SK-N-DZ (cell line): Measurements from ENCODE around the gene TTLL6.

Experiments used
- DNase-seq: peaks from one replicate; pipeline ENCODE4 v3.0.0-alpha.2; 2015; ENCODE audit warnings: low spot score

The TTLL6 gene

GRCh38 chr17:48738803-48739526, 78.1 kb downstream of the TTLL6 start:
- no peak for DNase-seq

GRCh38 chr17:48738424-48738802, 78.6 kb downstream of the TTLL6 start:
- no peak for DNase-seq

DNA sequence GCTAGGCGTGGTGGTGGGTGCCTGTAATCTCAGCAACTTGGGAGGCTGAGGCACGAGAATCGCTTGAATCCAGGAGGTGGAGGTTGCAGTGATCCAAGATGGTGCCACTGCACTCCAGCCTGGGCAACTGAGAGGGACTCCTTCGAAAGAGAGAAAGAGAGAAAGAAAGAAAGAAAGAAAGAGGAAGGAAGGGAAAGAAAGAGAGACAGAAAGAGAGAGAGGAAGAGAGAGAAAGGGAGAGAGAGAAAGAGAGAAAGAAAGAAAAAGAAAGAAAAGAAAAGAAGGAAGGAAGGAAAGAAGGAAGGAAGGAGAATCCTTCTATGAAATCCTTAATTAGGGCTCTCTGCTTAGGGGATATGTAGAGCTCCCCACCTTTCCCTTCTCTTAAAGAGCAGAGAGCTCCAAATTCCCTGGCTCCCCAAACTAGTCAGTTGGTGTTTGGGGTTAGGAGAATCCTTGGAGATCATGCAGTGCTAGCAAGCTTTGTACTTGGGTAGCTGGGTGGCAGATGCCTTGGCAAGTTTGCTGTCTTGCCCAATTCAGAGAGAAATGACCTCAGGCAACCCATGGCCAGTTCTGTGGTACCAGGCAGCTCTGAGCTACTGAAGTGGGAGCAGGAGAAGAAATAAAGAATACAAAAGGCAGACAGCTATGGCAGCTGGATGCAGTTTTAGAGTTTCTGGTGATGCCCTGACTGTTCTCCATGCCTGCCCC, 79.5 kb downstream of the TTLL6 start:
- DNase-seq = no peak

- DNase-seq = no peak
These were observed 82.0 kb downstream of the TTLL6 start for GRCh38 chr17:48735062-48735351.

DNA sequence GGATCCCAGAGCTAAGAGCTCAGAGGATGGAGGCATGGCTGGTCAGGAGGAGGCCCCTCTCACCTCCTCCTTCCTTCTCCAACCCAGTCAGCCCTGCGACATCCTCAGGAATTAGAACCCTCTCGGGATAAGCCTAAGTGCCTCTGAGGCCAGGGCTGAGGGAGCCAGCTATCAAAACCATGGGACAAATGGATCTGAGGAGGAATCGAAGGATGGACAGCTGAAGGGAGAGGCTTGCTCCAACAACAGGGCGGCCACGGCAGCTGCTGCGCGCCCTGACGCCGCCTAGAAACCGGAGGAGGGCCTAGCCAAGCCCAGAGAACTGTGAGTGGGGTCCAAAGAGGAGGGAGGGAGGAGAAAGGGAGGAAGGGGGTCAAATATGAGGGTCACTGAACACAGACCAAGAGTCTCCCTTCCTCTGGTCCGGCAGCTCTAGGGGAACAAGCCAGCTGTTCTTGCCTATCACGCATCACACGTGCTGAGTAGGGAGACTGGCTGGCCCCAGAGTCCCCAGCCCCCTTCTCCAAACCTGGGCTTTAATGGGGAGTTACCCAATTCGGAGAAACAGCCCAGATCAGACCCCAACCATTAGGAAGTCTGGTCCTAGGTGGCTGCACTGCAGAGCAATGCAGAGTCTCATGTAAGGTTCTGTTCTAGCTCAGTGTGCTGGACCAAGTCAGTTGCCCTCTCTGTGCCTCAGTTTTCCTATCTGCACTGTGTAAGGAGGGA, 82.5 kb downstream of the TTLL6 start:
- no peak for DNase-seq

DNA sequence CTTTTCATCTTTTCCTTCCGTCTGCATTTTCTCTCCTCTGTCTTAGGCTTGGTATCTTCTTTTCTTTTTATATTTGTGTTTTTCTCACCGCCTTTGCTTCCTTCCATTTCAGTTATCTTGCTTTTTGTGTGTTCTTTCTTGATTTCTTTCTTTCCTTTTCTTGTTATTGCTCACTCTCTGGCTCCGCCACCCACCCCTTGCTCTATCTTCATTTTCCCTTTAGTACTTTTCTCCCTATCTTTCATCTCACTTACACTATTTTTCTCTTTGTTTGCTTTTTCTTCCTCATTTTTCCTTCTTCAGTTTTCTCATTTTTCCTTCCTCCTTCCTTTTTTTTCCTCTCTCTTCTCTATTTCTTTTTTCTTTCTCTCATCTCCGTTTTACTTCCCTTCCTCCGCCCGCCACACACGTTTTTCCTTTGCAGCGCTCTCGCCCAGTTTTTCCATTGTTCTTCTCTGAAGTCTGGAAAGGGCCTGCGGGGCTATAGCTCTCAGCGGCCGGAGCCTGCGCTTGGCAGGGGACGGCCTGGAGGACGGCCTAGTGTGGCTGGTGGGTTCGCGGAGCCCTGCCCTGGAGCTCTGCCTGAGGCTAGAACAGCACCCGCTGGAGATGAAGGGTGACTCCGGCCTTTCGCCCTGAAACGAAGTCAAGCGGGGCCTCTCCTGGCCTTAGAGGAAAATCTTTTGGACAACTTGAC, 83.2 kb downstream of the TTLL6 start:
- DNase-seq = no peak

GRCh38 chr17:48732688-48733629, 84.1 kb downstream of the TTLL6 start:
- no peak for DNase-seq

- DNase-seq = no peak
These were observed 85.7 kb downstream of the TTLL6 start for GRCh38 chr17:48731355-48731754.

DNA sequence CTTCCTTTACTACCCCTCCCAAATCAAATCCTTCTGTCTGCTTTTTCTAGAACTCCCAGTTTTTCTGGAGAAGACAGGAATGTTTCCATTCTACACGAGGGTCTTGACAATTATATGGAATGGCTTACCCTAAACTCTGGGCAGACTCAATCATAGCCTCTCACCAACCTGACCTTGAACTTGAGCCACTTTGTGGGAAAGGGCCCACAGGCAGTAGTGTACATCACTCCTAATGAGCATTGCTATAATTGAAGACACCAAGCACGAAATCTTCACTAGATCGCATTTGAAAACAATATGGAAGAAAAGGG, 86.8 kb downstream of the TTLL6 start:
- no peak for DNase-seq

DNA sequence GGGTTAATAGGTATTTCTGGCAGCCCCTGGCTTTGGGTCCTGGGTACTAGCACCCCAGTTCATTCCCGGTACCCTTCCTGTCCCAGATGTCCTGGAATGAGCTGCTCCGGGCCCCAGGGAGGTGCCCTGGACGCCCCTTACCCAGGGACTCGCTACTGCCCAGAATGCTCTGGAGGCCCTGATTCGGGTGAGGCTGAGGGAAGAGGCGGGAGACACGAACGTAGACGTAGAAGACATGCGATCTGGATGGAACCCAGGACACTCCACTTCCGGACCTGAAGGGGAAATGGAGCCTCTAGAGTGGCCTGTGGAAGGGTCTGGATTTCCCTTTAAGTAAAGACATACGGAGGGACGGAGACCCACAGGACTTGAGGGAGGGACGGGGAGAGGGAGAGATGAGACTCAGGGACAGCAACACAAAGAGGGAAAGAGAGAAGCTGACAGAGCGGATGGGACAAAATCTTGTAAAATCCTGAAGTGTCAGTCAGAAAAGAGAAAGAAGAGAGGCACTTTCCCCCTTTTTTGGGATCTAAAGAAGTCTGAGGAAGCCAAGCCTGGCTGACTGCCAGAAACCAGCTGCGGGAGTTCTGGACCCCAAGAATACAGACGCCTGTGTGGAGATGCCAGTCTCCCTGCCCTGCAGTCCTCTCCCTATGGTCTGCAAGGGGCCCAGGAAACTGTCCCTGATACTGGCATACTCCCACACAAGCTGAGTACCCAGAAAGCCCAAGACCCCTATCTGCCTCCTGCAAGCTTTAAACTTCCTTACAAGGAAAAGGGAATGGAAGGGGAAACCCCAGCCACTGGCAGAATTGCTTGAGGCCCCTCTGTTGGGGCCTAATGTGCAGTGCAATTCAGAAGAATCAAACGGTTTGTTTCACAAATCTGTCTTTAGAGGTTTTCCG, 87.4 kb downstream of the TTLL6 start:
- DNase-seq = no peak

GRCh38 chr17:48728232-48729231, 88.5 kb downstream of the TTLL6 start, which contains the start of gene HOXB13:
TSS of gene HOXB13 (minus strand) at chr17:48728750. CDS start at chr17:48728593, 157 bp downstream.
- DNase-seq = peak; percentile 37

DNA sequence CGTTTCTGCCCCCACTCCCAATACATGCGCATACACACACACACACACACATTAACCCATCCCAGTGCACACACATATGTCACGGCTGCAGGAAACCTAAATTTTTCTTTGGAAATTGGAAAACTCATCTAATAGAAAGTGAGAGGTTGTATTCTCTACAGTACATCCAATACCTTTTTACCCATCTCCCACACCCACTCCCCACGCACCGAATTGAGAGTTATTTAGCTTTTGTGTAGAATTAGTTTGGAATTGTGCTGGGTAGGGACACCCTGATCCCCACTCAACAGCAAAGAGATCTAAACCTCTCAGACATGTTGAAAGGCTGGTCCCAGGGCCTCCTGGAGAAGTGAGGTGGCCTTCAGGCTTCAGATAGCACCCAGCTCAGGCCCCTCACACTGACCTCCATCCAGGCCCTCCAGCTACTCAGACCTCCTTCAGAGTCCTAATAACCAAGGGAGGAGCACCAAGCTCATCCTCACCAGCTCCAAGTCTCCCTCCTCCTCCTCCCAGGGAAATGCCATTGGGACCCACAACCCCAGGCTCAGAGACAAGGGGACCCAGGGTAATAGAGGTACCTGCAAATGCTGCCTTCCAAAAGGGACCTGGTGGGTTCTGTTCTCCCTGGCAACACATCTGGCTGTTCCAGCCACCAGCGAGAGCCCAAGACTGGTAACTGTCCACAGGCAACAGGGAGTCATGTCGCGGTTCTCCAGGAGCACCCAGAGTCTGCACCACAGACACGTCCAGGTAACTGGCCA, 89.4 kb downstream of the TTLL6 start:
- DNase-seq = no peak

DNA sequence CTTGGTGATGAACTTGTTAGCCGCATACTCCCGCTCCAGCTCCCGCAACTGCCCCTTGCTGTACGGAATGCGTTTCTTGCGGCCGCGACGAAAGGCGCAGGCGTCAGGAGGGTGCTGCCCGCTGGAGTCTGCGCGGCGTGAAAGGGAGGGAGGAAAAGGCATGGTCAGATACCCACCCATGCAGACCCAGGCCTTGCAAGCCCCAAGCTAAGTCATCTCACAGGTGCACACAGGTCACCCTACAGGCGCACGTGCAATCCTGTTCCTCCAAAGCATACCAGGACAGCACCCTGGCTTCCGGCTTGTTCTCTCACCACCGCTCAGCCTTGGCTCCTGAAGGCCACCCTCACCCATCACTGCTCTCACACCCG, 90.1 kb downstream of the TTLL6 start:
- DNase-seq = no peak

GRCh38 chr17:48726114-48726915, 90.7 kb downstream of the TTLL6 start:
- DNase-seq = no peak

DNA sequence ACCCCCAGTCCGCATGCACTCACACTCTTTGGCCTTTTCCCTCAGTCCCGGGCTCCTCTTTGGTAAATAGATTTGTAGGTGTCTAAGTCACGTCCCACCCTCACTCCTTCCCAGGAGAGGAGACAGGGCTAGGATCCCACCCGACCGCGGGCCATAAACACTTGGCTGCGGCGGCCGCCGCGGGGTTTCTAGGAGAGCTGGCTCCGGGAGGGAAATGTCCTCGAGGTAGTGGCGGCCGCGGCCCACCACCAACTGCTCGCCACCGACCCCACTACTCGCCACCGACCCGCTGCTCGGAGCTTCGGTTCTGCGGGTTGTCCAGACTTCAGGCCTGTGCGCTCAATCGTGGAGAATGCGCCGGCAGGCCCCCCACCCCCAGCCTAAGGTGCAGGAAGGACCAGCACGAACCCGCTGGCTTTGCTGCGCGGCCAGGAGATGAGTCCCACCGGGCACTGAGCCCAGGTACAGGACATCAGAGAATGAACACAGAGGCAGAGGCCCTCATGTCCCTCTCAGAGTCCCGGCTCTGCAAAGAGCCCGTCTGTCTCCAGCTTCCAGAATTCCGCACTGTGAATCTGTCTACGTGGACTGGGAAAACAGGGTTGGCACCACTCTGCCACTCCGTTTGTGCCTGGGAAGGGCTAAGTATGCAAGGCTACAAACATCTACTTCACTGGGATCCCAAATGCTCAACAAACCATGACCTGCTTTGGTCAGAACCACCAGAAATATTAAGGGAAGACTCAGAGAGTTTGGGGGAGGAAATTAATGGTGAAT, 91.6 kb downstream of the TTLL6 start:
- no peak for DNase-seq

DNA sequence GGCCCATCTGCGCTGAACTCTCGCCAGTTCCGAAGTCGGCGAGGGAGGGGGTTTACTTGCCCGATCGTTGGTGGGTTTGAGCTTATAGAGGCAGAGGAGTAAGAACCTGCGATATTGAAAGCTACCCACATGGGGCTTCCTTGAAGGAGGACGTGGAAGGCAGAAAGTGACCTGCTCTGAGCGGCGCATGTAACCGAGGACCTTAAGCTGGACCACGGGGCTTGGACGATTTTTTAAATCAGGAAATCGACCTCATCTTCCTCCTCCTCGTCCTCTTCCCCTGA, 92.1 kb downstream of the TTLL6 start:
- no peak for DNase-seq
